Upper lobe of left lung (tissue), 6 donors: Measurements from ENCODE around the gene RACK1. TPM values are rescaled to one million over a fixed set of nuclear protein-coding genes. Genes with fewer than 3 reads are reported as not detected.

Experiments used
- ATAC-seq, 2 donors: fragments of 200-7000 bp; cut with Tn5 transposase; one replicate each; pipeline ENCODE4 v1.9.1; 2022; ENCODE audit warnings: mild to moderate bottlenecking in 2 of 2, moderate library complexity in 2 of 2; ENCODE audit not compliant: low FRiP score in 2 of 2
- DNase-seq, 2 donors: peaks; one replicate each; pipeline ENCODE4 v3.0.0-alpha.2; 2019 to 2020
- H3K27ac ChIP-seq, 4 donors: fragments of 200-600 bp; sonication (generic); one replicate each; pipeline ENCODE4 v1.5.1; 2016 to 2019
- H3K27me3 ChIP-seq, 4 donors: fragments of 200-600 bp; sonication (generic); one replicate each; pipeline ENCODE4 v1.5.1; 2017 to 2019
- H3K36me3 ChIP-seq, 4 donors: fragments of 200-600 bp; sonication (generic); one replicate each; pipeline ENCODE4 v1.5.1; 2016 to 2019
- H3K4me1 ChIP-seq, 4 donors: fragments of 200-600 bp; sonication (generic); one replicate each; pipeline ENCODE4 v1.5.1; 2018 to 2019
- H3K4me3 ChIP-seq, 4 donors: fragments of 200-600 bp; sonication (generic); one replicate each; pipeline ENCODE4 v1.5.1; 2017 to 2019; ENCODE audit warnings: mild to moderate bottlenecking in 2 of 4, moderate library complexity in 1 of 4
- H3K9me3 ChIP-seq, 4 donors: fragments of 200-600 bp; sonication (generic); one replicate each; pipeline ENCODE4 v1.5.1; 2018 to 2019
- CTCF ChIP-seq, 6 experiments: fragments of 450-650 bp in 4 of 6; fragments of 200-600 bp in 2 of 6; sonication (generic) in 2 of 6; IDR thresholded peaks; one replicate each; pipeline ENCODE4 v1.5.1; 2016 to 2019; ENCODE audit warnings: antibody characterized with exemption in 6 of 6
- EP300 ChIP-seq, 4 donors: sonication (generic); formaldehyde crosslinking; IDR thresholded peaks; one replicate each; pipeline ENCODE4 v1.5.1; 2017; ENCODE audit warnings: antibody characterized with exemption in 4 of 4, control low read depth in 2 of 4
- POLR2A ChIP-seq, 4 donors: fragments of 450-650 bp; IDR thresholded peaks; one replicate each; pipeline ENCODE4 v1.5.1; 2016 to 2017; ENCODE audit warnings: antibody characterized with exemption in 4 of 4, mild to moderate bottlenecking in 2 of 4
- POLR2AphosphoS5 ChIP-seq, 2 donors: sonication (generic); formaldehyde crosslinking; IDR thresholded peaks; one replicate each; pipeline ENCODE4 v1.5.1; 2017; ENCODE audit warnings: antibody characterized with exemption in 2 of 2
- WGBS, 2 donors: methylation state at CpG; one replicate each; pipeline ENCODE4 v1.1.5; 2017 to 2018; 5-methylcytosine and 5-hydroxymethylcytosine counted together
- total RNA-seq, 6 donors: library from RNA; depleted of rRNA in 4 of 6; stranded (reverse); fragments of >200 nt in 4 of 6; gene quantifications; one replicate each; pipeline versions ENCODE4 v1.1.0 to v1.2.1, GENCODE V29; 2016 to 2021
- donor health status: DM: no; HTN: no; CAD: no; lungs with moderate emphysema.
- donor health status: DM: no; HTN: yes; CAD: no; lungs with severe emphysema.

RACK1 gene
- total RNA-seq, 6 donors from 2014 or later: 801 to 1,863 (median 1,196) TPM

GRCh38 chr5:181236954-181237641 is 6.6 kb downstream of the RACK1 start:
- WGBS, 2 donors: 87 to 94% methylated on average over 10 of the region's 10 CpGs
- no peak for DNase-seq
- no peak for ATAC-seq

GRCh38 chr5:181236471-181236870 is 7.2 kb downstream of the RACK1 start:
- Histone ChIP-seq H3K36me3 (peaks cover 55 to 99% (median 90%) of the 10 kb centered on the region in 4 donors), H3K27me3 (no peaks in the 10 kb centered on the region), H3K9me3 (no peaks in the 10 kb centered on the region), H3K4me3 (no peak overlapping the region), H3K4me1 (peaks cover 6 to 17% (median 9%) of the 10 kb centered on the region in 4 donors), H3K27ac (no peak overlapping the region)
- TF ChIP-seq EP300 (IDR thresholded peaks at IDR 0.05) (no peak), POLR2A (IDR thresholded peaks at IDR 0.05) (no peak), POLR2AphosphoS5 (IDR thresholded peaks at IDR 0.05) (no peak), CTCF (IDR thresholded peaks at IDR 0.05) (no peak)
- DNase-seq (no peak), ATAC-seq (no peak)
- 85 to 86% methylated on average over 5 to 6 of the region's 6 CpGs for WGBS, 2 donors

More at GRCh38 chr5:181236954-181237641, 6.6 kb downstream of the RACK1 start:
- Histone ChIP-seq H3K4me1 (peaks cover 12 to 24% (median 15%) of the 10 kb centered on the region in 4 donors), H3K4me3 (no peak overlapping the region), H3K27ac (no peak overlapping the region), H3K36me3 (peaks cover 62 to 100% (median 94%) of the 10 kb centered on the region in 4 donors), H3K27me3 (no peaks in the 10 kb centered on the region), H3K9me3 (no peaks in the 10 kb centered on the region)
- TF ChIP-seq EP300 (IDR thresholded peaks at IDR 0.05) (no peak), POLR2A (IDR thresholded peaks at IDR 0.05) (no peak), CTCF (IDR thresholded peaks at IDR 0.05) (no peak), POLR2AphosphoS5 (IDR thresholded peaks at IDR 0.05) (no peak)

GRCh38 chr5:181235689-181236366 is 7.9 kb downstream of the RACK1 start:
- WGBS, 2 donors: 86 to 96% methylated on average over 4 to 5 of the region's 5 CpGs
- Histone ChIP-seq H3K27me3 (no peaks in the 10 kb centered on the region), H3K4me3 (no peak overlapping the region), H3K27ac (no peak overlapping the region), H3K36me3 (peaks cover 49 to 99% (median 88%) of the 10 kb centered on the region in 4 donors), H3K4me1 (peaks cover 0 to 11% (median 2%) of the 10 kb centered on the region in 4 donors), H3K9me3 (no peaks in the 10 kb centered on the region)
- DNase-seq (no peak), ATAC-seq (no peak)
- TF ChIP-seq POLR2AphosphoS5 (IDR thresholded peaks at IDR 0.05) (no peak), CTCF (IDR thresholded peaks at IDR 0.05) (no peak), EP300 (IDR thresholded peaks at IDR 0.05) (no peak), POLR2A (IDR thresholded peaks at IDR 0.05) (no peak)

- no peak for TF ChIP-seq POLR2AphosphoS5 (IDR thresholded peaks at IDR 0.05)
- no peak for TF ChIP-seq EP300 (IDR thresholded peaks at IDR 0.05)
- TF ChIP-seq POLR2A (IDR thresholded peaks at IDR 0.05): no peak
These were observed 8.4 kb downstream of the RACK1 start for GRCh38 chr5:181235323-181235688.

GRCh38 chr5:181234455-181235306 is 9.0 kb downstream of the RACK1 start:
- Histone ChIP-seq H3K4me3 (no peak overlapping the region), H3K4me1 (peaks cover 0 to under 1% (median 0%) of the 10 kb centered on the region in 4 donors), H3K27me3 (no peaks in the 10 kb centered on the region), H3K36me3 (peaks cover 39 to 92% (median 78%) of the 10 kb centered on the region in 4 donors), H3K9me3 (no peaks in the 10 kb centered on the region), H3K27ac (no peak overlapping the region)
- 92 to 95% methylated on average over 21 to 22 of the region's 22 CpGs for WGBS, 2 donors
- DNase-seq (no peak), ATAC-seq (no peak)
- TF ChIP-seq CTCF (IDR thresholded peaks at IDR 0.05): no peak

More at GRCh38 chr5:181235323-181235688, 8.4 kb downstream of the RACK1 start:
- ATAC-seq: no peak
- no peak overlapping the region for H3K27ac ChIP-seq
- no peaks in the 10 kb centered on the region for H3K9me3 ChIP-seq
- H3K27me3 ChIP-seq: no peaks in the 10 kb centered on the region
- H3K4me1 ChIP-seq: peaks cover 0 to 7% (median 2%) of the 10 kb centered on the region in 4 donors
- H3K36me3 ChIP-seq: peaks cover 44 to 98% (median 85%) of the 10 kb centered on the region in 4 donors
- 82 to 85% methylated on average over 5 of the region's 5 CpGs for WGBS, 2 donors
- no peak for DNase-seq
- no peak overlapping the region for H3K4me3 ChIP-seq
